WTC11 (cell line): ENCODE results near the gene TBC1D4. TPM values are rescaled to one million over a fixed set of nuclear protein-coding genes. Genes with fewer than 3 reads are reported as not detected.

Source experiments
- ATAC-seq: fragments of 200-7000 bp; cut with Tn5 transposase; 2 replicates; pipeline ENCODE4 v1.10.0; 2021; ENCODE audit warnings: mild to moderate bottlenecking, moderate library complexity
- CTCF ChIA-PET: fragments of 300-600 bp; sonication (Branson Sonifier 250); formaldehyde crosslinking; loops from one replicate; lab custom pipeline; 2021; ENCODE audit warnings: antibody characterized with exemption; lab: Charles Lee
- POLR2A ChIA-PET: fragments of 350-600 bp; sonication (Branson Sonifier 250); formaldehyde crosslinking; loops from one replicate; lab custom pipeline; 2021; ENCODE audit warnings: antibody characterized with exemption; lab: Charles Lee
- DNase-seq: peaks from one replicate; pipeline ENCODE4 v3.0.0; 2021; ENCODE audit warnings: low spot score
- H3K27ac Mint-ChIP-seq: 2 replicates; pipeline ENCODE4 v1.8.0; 2021; ENCODE audit warnings: mixed read lengths
- H3K27me3 Mint-ChIP-seq: 2 replicates; pipeline ENCODE4 v1.8.0; 2021; ENCODE audit warnings: low read depth, mild to moderate bottlenecking, moderate library complexity, mixed read lengths
- H3K36me3 Mint-ChIP-seq: 2 replicates; pipeline ENCODE4 v1.8.0; 2021; ENCODE audit warnings: mixed read lengths
- H3K4me1 Mint-ChIP-seq: 2 replicates; pipeline ENCODE4 v1.8.0; 2022; ENCODE audit warnings: mixed read lengths
- H3K4me3 Mint-ChIP-seq: 2 replicates; pipeline ENCODE4 v1.8.0; 2021; ENCODE audit warnings: mild to moderate bottlenecking, moderate library complexity, mixed read lengths
- H3K9me3 Mint-ChIP-seq: 2 replicates; pipeline ENCODE4 v1.8.0; 2021; ENCODE audit warnings: mixed read lengths
- ESRRA ChIP-seq: sonication (generic); formaldehyde crosslinking; IDR thresholded peaks from 2 replicates; pipeline ENCODE4 v1.8.1; 2022; ENCODE audit warnings: mild to moderate bottlenecking, missing genetic modification reagents, borderline replicate concordance
- IRF2 ChIP-seq: sonication (generic); formaldehyde crosslinking; IDR thresholded peaks from 2 replicates; pipeline ENCODE4 v1.8.0; 2022; ENCODE audit warnings: low read depth, missing genetic modification reagents, borderline replicate concordance
- NR2C2 ChIP-seq: sonication (generic); formaldehyde crosslinking; IDR thresholded peaks from 2 replicates; pipeline ENCODE4 v1.8.0; 2022; ENCODE audit warnings: mild to moderate bottlenecking, missing genetic modification reagents
- PRRX2 ChIP-seq: fragments of 250-450 bp; sonication (Bioruptor Pico); IDR thresholded peaks from 2 replicates; pipeline ENCODE4 v1.8.0; 2021; ENCODE audit warnings: mild to moderate bottlenecking
- RORB ChIP-seq: fragments of 250-450 bp; sonication (Bioruptor Pico); IDR thresholded peaks from 2 replicates; pipeline ENCODE4 v1.9.0; 2021; ENCODE audit warnings: mild to moderate bottlenecking
- SMAD3 ChIP-seq: sonication (generic); formaldehyde crosslinking; IDR thresholded peaks from 2 replicates; pipeline ENCODE4 v1.8.0; 2022; ENCODE audit warnings: missing genetic modification reagents, mild to moderate bottlenecking, borderline replicate concordance
- TCF7 ChIP-seq: sonication (generic); formaldehyde crosslinking; IDR thresholded peaks from 2 replicates; pipeline ENCODE4 v1.8.0; 2022; ENCODE audit warnings: mild to moderate bottlenecking, low read depth, missing genetic modification reagents, moderate library complexity
- TP53 ChIP-seq: sonication (generic); formaldehyde crosslinking; IDR thresholded peaks from 2 replicates; pipeline ENCODE4 v1.8.1; 2023; ENCODE audit warnings: mild to moderate bottlenecking, missing genetic modification reagents
- ZNF232 ChIP-seq: sonication (generic); formaldehyde crosslinking; IDR thresholded peaks from 2 replicates; pipeline ENCODE4 v1.8.0; 2022; ENCODE audit warnings: mild to moderate bottlenecking, missing genetic modification reagents
- ZNF263 ChIP-seq: sonication (generic); formaldehyde crosslinking; IDR thresholded peaks from 2 replicates; pipeline ENCODE4 v1.8.1; 2022; ENCODE audit warnings: low read depth, mild to moderate bottlenecking, moderate library complexity, missing genetic modification reagents
- ZNF671 ChIP-seq: fragments of 250-450 bp; sonication (Bioruptor Pico); IDR thresholded peaks from 2 replicates; pipeline ENCODE4 v1.8.0; 2021; ENCODE audit warnings: mild to moderate bottlenecking
- total RNA-seq: library from RNA; stranded (reverse); gene quantifications from 3 replicates; pipeline ENCODE4 v1.2.3, GENCODE V29; 2021
- TF ChIP-seq, protein P1 (sequence below): sonication (generic); formaldehyde crosslinking; IDR thresholded peaks from 2 replicates; pipeline ENCODE4 v1.8.1; 2023; ENCODE audit warnings: mild to moderate bottlenecking, missing genetic modification reagents
- TF ChIP-seq, protein P2 (sequence below): fragments of 250-450 bp; sonication (Bioruptor Pico); IDR thresholded peaks from 2 replicates; pipeline ENCODE4 v1.9.0; 2021; ENCODE audit warnings: mild to moderate bottlenecking
- TF ChIP-seq, protein P3 (sequence below): sonication (generic); formaldehyde crosslinking; IDR thresholded peaks from 2 replicates; pipeline ENCODE4 v1.8.1; 2023; ENCODE audit warnings: mild to moderate bottlenecking, missing genetic modification reagents, moderate library complexity
- TF ChIP-seq, protein P4 (sequence below): fragments of 200-600 bp; IDR thresholded peaks from 2 replicates; pipeline ENCODE4 v1.8.0; 2022; ENCODE audit warnings: antibody characterized with exemption
- TF ChIP-seq, protein P5 (sequence below): sonication (generic); formaldehyde crosslinking; IDR thresholded peaks from 2 replicates; pipeline ENCODE4 v1.8.1; 2022; ENCODE audit warnings: mild to moderate bottlenecking, missing genetic modification reagents, moderate library complexity, borderline replicate concordance
- TF ChIP-seq, protein P6 (sequence below): sonication (generic); formaldehyde crosslinking; IDR thresholded peaks from 2 replicates; pipeline ENCODE4 v1.8.1; 2023; ENCODE audit warnings: mild to moderate bottlenecking, moderate library complexity, missing genetic modification reagents
- TF ChIP-seq, protein P7 (sequence below): fragments of 250-450 bp; sonication (Bioruptor Pico); IDR thresholded peaks from 2 replicates; pipeline ENCODE4 v1.9.0; 2021; ENCODE audit warnings: mild to moderate bottlenecking, borderline replicate concordance
- TF ChIP-seq, protein P8 (sequence below): fragments of 250-450 bp; sonication (Bioruptor Pico); conservative IDR thresholded peaks from 2 replicates; pipeline ENCODE4 v1.9.0; 2021; ENCODE audit warnings: mild to moderate bottlenecking
- TF ChIP-seq, protein P9 (sequence below): sonication (generic); formaldehyde crosslinking; IDR thresholded peaks from 2 replicates; pipeline ENCODE4 v1.8.1; 2022; ENCODE audit warnings: low read depth, missing genetic modification reagents, borderline replicate concordance

The TBC1D4 gene
- total RNA-seq, 1 experiment from 2014 or later, result 37.1 TPM

DNA sequence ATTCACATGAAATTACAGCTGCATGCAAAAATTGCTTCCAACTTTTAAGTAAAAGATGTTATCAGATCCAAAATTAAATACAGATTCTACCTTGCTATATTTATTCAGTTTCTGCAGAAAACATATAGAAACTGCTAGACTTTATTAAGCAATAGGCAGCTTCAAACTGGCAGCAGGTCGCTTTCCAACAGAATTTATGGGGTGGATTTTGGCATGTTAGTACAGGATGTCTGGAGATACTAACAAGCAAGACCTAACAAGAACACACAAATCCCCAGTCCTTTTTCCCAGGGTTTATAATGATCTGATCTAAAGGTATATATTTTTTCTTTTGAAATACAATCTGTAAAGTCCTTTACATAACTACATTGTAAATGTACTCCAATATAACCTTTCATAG lies 27.5 kb downstream of the TBC1D4 start:
- no peak for DNase-seq
- CTCF ChIA-PET, result interaction anchor here (1.4 kb wide), 1 partner anchor 28 kb away, joined by 4 read pairs; the partner anchor contains the start of gene TBC1D4
- POLR2A ChIA-PET, result interaction anchor here (0.7 kb wide), 1 partner anchor 28 kb away, joined by 4 read pairs; no protein-coding TSS in a partner anchor
- ATAC-seq, result no peak
- no peaks in the 10 kb centered on the region; the same call in 1 of the 2 replicates for H3K9me3 Mint-ChIP-seq
- H3K4me1 Mint-ChIP-seq, result peaks cover 45% of the 10 kb centered on the region
- TF ChIP-seq ZNF232 (CRISPR knock-in tag) (no peak), NR2C2 (no peak), TCF7 (CRISPR knock-in tag) (no peak), RORB (CRISPR knock-in tag) (no peak), ESRRA (no peak), PRRX2 (CRISPR knock-in tag) (no peak), ZNF671 (CRISPR knock-in tag) (no peak)
- TF ChIP-seq, protein P1, sequence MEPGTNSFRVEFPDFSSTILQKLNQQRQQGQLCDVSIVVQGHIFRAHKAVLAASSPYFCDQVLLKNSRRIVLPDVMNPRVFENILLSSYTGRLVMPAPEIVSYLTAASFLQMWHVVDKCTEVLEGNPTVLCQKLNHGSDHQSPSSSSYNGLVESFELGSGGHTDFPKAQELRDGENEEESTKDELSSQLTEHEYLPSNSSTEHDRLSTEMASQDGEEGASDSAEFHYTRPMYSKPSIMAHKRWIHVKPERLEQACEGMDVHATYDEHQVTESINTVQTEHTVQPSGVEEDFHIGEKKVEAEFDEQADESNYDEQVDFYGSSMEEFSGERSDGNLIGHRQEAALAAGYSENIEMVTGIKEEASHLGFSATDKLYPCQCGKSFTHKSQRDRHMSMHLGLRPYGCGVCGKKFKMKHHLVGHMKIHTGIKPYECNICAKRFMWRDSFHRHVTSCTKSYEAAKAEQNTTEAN (CRISPR knock-in tag), result no peak
- TF ChIP-seq, protein P2, sequence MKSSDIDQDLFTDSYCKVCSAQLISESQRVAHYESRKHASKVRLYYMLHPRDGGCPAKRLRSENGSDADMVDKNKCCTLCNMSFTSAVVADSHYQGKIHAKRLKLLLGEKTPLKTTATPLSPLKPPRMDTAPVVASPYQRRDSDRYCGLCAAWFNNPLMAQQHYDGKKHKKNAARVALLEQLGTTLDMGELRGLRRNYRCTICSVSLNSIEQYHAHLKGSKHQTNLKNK (CRISPR knock-in tag), result no peak
- TF ChIP-seq, protein P3, sequence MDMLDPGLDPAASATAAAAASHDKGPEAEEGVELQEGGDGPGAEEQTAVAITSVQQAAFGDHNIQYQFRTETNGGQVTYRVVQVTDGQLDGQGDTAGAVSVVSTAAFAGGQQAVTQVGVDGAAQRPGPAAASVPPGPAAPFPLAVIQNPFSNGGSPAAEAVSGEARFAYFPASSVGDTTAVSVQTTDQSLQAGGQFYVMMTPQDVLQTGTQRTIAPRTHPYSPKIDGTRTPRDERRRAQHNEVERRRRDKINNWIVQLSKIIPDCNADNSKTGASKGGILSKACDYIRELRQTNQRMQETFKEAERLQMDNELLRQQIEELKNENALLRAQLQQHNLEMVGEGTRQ, result no peak
- TF ChIP-seq, protein P4, sequence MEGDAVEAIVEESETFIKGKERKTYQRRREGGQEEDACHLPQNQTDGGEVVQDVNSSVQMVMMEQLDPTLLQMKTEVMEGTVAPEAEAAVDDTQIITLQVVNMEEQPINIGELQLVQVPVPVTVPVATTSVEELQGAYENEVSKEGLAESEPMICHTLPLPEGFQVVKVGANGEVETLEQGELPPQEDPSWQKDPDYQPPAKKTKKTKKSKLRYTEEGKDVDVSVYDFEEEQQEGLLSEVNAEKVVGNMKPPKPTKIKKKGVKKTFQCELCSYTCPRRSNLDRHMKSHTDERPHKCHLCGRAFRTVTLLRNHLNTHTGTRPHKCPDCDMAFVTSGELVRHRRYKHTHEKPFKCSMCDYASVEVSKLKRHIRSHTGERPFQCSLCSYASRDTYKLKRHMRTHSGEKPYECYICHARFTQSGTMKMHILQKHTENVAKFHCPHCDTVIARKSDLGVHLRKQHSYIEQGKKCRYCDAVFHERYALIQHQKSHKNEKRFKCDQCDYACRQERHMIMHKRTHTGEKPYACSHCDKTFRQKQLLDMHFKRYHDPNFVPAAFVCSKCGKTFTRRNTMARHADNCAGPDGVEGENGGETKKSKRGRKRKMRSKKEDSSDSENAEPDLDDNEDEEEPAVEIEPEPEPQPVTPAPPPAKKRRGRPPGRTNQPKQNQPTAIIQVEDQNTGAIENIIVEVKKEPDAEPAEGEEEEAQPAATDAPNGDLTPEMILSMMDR, result no peak
- TF ChIP-seq, protein P5, sequence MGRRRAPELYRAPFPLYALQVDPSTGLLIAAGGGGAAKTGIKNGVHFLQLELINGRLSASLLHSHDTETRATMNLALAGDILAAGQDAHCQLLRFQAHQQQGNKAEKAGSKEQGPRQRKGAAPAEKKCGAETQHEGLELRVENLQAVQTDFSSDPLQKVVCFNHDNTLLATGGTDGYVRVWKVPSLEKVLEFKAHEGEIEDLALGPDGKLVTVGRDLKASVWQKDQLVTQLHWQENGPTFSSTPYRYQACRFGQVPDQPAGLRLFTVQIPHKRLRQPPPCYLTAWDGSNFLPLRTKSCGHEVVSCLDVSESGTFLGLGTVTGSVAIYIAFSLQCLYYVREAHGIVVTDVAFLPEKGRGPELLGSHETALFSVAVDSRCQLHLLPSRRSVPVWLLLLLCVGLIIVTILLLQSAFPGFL, result no peak
- TF ChIP-seq, protein P6, sequence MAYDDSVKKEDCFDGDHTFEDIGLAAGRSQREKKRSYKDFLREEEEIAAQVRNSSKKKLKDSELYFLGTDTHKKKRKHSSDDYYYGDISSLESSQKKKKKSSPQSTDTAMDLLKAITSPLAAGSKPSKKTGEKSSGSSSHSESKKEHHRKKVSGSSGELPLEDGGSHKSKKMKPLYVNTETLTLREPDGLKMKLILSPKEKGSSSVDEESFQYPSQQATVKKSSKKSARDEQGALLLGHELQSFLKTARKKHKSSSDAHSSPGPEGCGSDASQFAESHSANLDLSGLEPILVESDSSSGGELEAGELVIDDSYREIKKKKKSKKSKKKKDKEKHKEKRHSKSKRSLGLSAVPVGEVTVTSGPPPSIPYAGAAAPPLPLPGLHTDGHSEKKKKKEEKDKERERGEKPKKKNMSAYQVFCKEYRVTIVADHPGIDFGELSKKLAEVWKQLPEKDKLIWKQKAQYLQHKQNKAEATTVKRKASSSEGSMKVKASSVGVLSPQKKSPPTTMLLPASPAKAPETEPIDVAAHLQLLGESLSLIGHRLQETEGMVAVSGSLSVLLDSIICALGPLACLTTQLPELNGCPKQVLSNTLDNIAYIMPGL (CRISPR knock-in tag), result no peak
- H3K36me3 Mint-ChIP-seq, result peaks cover 8% of the 10 kb centered on the region
- H3K27me3 Mint-ChIP-seq, result no peaks in the 10 kb centered on the region
- H3K27ac Mint-ChIP-seq, result no peak overlapping the region
- no peak overlapping the region for H3K4me3 Mint-ChIP-seq

DNA sequence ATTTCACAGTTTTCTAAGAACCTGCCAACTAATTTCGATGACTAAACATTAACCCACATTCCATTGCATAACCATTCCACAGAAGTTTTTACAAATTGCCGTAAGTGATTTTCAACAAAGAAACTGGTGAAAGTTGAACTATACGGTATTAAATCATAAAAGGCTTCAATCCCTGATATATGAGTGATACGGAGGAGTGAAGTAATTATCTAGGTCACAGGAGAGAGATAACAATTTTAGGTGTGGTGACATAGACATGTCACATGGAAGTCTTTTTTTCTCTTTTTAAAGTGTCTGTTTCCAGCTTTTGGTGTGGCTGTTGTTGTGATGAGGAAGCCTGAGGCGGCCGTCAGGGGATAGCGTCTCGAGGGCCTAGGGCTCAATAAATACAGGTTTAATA lies 29.4 kb downstream of the TBC1D4 start:
- peaks cover 26% of the 10 kb centered on the region for H3K4me1 Mint-ChIP-seq
- CTCF ChIA-PET, result interaction anchor here (0.6 kb wide), 1 partner anchor 342 kb away, joined by 4 read pairs; no protein-coding TSS in a partner anchor
- no peak for DNase-seq
- peaks cover 16% of the 10 kb centered on the region for H3K36me3 Mint-ChIP-seq
- POLR2A ChIA-PET, result no interaction called here
- no peak overlapping the region for H3K4me3 Mint-ChIP-seq
- peaks cover 9% of the 10 kb centered on the region; the same call in 1 of the 2 replicates for H3K9me3 Mint-ChIP-seq
- no peak overlapping the region for H3K27ac Mint-ChIP-seq
- H3K27me3 Mint-ChIP-seq, result no peaks in the 10 kb centered on the region
- no peak for ATAC-seq
- TF ChIP-seq RORB (CRISPR knock-in tag) (no peak), IRF2 (CRISPR knock-in tag) (no peak), SMAD3 (CRISPR knock-in tag) (no peak), TP53 (CRISPR knock-in tag) (no peak), ZNF263 (CRISPR knock-in tag) (no peak)
- TF ChIP-seq, protein P7, sequence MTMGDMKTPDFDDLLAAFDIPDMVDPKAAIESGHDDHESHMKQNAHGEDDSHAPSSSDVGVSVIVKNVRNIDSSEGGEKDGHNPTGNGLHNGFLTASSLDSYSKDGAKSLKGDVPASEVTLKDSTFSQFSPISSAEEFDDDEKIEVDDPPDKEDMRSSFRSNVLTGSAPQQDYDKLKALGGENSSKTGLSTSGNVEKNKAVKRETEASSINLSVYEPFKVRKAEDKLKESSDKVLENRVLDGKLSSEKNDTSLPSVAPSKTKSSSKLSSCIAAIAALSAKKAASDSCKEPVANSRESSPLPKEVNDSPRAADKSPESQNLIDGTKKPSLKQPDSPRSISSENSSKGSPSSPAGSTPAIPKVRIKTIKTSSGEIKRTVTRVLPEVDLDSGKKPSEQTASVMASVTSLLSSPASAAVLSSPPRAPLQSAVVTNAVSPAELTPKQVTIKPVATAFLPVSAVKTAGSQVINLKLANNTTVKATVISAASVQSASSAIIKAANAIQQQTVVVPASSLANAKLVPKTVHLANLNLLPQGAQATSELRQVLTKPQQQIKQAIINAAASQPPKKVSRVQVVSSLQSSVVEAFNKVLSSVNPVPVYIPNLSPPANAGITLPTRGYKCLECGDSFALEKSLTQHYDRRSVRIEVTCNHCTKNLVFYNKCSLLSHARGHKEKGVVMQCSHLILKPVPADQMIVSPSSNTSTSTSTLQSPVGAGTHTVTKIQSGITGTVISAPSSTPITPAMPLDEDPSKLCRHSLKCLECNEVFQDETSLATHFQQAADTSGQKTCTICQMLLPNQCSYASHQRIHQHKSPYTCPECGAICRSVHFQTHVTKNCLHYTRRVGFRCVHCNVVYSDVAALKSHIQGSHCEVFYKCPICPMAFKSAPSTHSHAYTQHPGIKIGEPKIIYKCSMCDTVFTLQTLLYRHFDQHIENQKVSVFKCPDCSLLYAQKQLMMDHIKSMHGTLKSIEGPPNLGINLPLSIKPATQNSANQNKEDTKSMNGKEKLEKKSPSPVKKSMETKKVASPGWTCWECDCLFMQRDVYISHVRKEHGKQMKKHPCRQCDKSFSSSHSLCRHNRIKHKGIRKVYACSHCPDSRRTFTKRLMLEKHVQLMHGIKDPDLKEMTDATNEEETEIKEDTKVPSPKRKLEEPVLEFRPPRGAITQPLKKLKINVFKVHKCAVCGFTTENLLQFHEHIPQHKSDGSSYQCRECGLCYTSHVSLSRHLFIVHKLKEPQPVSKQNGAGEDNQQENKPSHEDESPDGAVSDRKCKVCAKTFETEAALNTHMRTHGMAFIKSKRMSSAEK (CRISPR knock-in tag), result no peak
- TF ChIP-seq, protein P8, sequence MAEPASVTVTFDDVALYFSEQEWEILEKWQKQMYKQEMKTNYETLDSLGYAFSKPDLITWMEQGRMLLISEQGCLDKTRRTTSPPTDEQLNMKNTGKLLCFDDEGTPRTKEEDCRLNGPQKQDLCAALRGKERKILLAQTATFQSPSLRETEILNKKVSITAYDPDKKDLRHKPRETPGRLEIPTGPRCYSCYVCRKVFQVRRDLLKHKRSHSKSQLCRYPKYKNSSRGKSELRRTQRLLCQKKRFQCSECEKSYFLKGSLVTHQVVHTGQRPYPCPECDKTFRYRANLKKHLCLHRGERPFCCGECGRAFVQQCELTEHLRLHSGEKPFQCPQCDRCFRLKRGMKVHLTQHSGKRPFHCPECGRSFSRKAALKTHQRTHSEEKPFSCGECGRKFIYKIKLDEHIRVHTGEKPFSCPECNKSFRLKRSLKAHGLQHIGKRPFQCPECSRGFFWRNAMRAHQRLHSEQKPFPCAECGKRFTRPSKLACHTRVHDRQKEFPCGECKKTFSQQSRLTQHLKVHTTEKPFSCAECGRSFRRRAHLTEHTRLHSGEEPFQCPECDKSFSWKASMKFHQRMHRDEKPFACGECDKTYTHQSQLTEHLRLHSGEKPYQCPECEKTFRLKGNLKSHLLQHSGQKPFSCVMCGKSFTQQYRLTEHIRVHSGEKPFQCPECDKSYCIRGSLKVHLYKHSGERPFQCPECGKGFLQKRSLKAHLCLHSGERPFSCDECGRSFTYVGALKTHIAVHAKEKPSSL (CRISPR knock-in tag), result no peak
- TF ChIP-seq, protein P9, sequence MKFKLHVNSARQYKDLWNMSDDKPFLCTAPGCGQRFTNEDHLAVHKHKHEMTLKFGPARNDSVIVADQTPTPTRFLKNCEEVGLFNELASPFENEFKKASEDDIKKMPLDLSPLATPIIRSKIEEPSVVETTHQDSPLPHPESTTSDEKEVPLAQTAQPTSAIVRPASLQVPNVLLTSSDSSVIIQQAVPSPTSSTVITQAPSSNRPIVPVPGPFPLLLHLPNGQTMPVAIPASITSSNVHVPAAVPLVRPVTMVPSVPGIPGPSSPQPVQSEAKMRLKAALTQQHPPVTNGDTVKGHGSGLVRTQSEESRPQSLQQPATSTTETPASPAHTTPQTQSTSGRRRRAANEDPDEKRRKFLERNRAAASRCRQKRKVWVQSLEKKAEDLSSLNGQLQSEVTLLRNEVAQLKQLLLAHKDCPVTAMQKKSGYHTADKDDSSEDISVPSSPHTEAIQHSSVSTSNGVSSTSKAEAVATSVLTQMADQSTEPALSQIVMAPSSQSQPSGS (CRISPR knock-in tag), result no peak
